Panc1 (cell line): ENCODE results near the gene MAN2A2.

Source experiments
- CTCF ChIP-seq: fragments of 450-650 bp; IDR thresholded peaks from 2 replicates; pipeline ENCODE4 v1.5.1; 2017; ENCODE audit warnings: mild to moderate bottlenecking
- POLR2AphosphoS5 ChIP-seq: IDR thresholded peaks from 2 replicates; pipeline ENCODE4 v1.6.1; 2012; ENCODE audit warnings: mild to moderate bottlenecking, low read depth, low read length, moderate library complexity
- REST ChIP-seq, 2 experiments: IDR thresholded peaks; 2 replicates each; pipeline ENCODE4 v1.6.1; 2011 to 2012; ENCODE audit warnings: low read depth in 2 of 2, control low read depth in 1 of 2, low read length in 1 of 2, mild to moderate bottlenecking in 1 of 2, moderate library complexity in 1 of 2; ENCODE audit not compliant: insufficient read depth in 1 of 2
- TCF7L2 ChIP-seq: IDR thresholded peaks from 2 replicates; pipeline ENCODE4 v1.6.1; 2011; ENCODE audit warnings: mild to moderate bottlenecking, low read depth, low read length, inconsistent platforms

- TF ChIP-seq CTCF = no peak
- no peak for TF ChIP-seq REST (IDR thresholded peaks at IDR 0.05; ENCODE audit: insufficient read depth in 1 of 2, low read depth in 2 of 2, low read length in 1 of 2)
- TF ChIP-seq TCF7L2 = no peak
- TF ChIP-seq POLR2AphosphoS5 = no peak
Measured at GRCh38 chr15:90884719-90885431, 18.2 kb upstream of the MAN2A2 start.
